GM19099 (cell line): ENCODE data around the gene OXA1L.

ENCODE experiments used
- POLR2A ChIP-seq: IDR thresholded peaks from 3 replicates; pipeline ENCODE4 v1.6.1; 2011; ENCODE audit warnings: low read depth; ENCODE audit not compliant: insufficient read length; ENCODE audit errors: extremely low read depth

The OXA1L gene

DNA sequence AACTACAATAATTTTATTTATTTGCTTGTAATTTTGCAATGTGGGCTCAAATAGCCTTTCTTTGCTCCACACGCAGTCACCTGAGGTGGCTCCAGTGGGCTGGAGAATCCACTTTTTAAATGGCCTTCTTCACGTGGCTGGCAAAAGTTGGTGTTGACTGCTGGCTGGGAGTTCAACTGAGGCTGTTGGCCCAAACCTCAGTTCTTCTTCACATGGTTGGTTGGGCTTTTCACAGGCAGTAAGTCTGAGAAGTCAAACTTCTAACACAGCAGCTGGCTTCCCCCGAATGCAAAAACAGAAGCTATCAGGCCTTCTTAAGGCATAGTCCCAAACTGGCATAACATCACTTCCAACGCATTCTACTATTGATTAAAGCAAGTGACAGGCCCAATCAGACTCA is 2.1 kb upstream of the OXA1L start:
- TF ChIP-seq POLR2A = no peak

DNA sequence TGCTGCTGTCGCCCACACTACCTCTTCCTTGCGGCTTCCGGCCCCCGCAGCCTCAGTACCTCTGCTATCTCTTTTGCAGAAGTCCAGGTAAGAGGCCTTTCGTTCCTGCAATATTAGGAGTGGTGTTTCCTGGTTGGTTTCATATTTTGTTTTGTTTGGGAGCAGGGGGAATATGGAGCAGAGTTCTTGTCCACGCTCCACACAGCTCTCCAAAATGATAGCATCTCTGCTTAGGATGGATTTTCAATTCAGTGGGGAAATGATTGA is 768 bp downstream of the OXA1L start:
- no peak for TF ChIP-seq POLR2A

DNA sequence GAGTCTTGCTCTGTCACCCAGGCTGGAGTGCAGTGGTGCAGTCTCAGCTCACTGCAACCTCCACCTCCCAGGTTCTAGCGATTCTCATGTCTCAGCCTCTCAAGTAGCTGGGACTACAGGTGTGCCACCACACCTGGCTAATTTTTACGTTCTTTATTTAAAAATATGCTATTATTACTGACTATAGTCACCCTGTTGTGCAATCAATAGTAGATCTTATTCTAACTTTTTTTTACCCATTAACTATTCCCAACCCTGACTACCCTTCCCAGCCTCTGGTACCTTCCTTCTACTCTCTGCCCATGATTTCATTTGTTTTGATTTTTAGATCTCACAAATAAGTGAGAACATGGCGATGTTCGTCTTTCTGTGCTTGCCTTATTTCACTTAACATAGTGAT is 2.5 kb downstream of the OXA1L start:
- no peak for TF ChIP-seq POLR2A

DNA sequence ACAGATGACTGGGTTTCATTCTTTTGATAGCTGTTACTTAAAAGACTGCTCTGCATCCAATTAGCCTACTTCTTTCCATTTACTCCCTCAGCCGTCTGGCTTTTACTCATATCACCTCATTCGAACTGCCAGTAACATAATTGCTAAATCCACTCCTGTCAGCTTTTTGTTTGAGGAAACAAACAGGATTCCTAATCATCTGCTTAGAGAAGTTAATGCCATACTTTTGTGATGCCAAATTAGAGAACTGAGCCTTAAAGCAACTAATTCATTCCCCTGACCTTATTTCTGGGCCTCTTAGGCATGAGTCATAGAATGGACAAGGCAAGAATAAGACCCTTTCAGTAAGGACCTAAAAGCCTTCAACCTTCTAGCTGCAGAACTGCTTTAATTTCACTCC is 2.9 kb downstream of the OXA1L start:
- TF ChIP-seq POLR2A = no peak

DNA sequence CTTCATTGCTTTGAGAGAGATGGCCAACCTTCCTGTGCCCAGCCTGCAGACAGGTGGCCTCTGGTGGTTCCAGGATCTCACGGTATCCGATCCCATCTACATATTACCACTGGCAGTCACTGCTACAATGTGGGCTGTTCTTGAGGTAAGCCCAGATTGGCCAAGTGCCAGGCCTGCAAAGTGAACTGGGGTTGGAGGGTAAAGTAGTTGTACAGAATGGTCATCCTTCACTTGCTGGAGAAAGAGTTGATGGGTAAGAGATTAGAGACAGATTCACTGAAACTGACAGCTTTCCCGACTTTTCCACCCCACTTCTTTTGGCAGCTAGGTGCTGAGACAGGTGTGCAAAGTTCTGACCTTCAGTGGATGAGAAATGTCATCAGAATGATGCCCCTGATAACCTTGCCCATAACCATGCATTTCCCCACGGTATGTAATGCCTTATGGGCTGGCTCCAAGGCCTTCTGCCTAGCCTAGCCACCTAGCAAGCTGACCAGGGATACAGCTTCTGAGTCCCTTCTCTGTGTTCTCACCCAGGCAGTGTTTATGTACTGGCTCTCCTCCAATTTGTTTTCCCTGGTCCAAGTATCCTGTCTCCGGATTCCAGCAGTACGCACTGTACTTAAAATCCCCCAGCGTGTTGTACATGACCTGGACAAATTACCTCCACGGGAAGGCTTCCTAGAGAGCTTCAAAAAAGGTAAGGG is 4.1 kb downstream of the OXA1L start:
- TF ChIP-seq POLR2A = peak; percentile 15

DNA sequence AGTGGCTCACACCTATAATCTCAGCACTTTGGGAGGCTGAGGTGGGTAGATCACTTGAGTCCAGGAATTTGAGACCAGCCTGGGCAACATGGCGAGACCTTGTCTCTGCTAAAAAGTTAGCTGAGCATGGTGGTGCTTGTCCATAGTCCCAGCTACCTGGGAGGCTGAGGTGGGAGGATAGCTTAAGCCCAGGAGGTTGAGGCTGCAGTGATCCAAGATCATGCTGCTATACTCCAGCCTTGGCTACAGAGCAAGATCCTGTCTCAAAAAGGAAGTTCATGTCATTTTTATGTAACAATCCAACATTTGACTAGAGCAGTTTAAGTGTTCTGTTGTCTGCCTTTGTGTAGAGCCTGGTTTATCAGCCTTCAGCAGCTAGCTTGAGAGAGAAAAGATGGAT is 6.2 kb downstream of the OXA1L start:
- no peak for TF ChIP-seq POLR2A

DNA sequence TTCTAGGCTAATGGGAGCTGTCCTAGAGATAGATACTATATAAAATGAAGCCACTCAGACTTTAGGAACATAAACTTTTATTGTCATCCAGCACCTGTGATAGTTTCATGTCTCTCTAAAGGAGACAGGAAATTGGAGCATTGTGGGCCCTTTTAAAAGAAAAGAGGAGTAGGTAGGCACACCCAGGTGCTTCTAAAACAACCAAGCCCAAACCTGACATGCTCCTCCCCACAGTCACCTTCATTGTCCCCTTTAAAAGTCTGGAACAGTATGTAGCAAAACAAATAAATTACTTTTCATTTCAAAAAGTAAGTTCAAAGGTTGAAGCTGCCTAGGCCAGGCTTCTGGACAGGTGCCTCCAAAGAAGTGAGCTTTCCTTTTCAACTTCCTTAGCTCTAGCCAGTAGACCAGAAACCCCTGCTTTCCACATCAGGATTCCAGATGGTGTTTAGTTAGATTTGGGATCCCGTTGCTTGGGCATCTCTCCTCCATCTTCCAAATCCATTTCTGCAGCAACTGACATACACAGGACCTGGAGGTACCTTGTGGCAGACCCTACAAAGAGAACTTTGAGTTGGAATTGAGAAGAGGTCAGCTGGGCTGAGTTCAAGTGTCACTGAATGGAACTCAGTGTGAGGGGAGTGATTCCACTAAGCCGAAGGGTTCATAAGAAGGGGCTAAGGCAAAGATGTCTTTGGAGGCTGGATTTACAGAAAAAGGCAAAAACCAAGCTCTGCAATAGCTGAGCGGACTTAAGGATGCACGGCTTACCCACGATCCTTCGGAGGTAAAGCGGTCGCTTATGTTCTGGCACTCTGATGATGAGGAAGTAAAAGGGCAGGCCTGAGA is 6.9 kb downstream of the OXA1L start:
- no peak for TF ChIP-seq POLR2A

DNA sequence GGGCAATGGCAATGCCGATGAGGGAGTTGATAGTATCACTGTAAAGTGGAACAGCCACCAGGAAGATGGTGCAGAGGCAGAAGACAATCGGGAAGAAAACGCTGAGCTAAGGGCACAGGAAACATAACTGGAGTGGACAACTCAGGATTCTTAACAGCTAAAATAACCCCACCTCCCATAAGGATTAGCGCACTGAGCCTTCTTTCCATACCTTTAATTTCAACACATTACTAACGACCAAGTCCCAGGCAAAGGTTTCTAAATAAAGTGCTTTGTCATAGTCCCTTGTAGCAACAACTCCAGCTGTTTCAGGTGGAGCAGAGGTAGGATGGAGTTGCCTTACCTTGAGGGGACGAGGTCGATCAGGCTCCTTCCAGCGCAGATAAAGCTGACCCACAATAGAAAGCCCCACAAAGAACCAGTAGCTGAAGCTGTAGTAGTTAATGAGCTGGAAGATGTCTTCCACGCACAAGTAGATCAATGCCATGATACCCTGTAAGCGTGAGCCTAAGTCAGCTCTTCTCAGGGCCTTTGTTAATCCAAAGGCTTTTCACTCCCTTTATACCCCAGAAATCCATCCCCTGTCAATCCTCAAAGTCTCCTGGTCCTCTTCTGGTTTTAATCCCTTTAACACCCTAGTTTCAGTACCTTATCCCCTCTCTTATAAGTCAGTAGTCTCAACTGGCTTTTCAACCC is 7.7 kb downstream of the OXA1L start:
- TF ChIP-seq POLR2A = no peak

DNA sequence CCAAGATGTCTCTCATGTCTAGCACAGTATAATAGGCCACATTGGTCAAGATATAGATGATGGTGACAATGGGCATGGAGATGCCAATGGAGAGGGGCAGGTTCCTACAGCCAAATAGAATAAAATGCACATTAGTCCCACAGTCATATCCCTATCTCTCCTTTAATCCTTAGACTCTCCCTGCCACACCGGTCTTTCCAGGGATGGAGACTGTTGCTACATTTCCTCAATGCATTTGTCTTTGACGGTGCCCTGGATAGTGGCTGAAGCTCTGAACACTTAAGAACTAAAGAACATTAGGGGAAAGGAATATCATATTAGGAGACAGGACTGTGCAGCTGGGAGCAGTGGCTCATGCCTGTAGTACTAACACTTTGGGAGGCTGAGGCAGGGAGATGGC is 9.7 kb downstream of the OXA1L start:
- TF ChIP-seq POLR2A = no peak

DNA sequence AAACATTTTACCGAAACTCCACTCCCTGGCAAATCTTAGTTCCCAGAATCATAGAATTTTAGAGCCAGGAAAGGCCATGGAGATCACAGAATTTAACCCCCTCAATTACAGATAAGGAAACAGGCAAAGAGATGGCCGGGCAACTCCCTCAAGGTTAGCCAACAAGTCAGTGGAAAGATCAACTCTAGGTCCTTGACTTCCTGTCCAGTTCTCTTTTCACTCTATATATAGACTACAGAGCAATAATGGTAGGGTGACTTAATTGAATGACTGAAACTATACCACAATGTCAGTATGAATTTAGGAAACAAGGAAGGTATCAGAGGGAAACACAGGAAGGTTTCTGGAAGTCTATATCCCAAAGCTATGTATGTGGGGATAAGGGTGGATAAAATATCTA is 11.6 kb downstream of the OXA1L start:
- no peak for TF ChIP-seq POLR2A

DNA sequence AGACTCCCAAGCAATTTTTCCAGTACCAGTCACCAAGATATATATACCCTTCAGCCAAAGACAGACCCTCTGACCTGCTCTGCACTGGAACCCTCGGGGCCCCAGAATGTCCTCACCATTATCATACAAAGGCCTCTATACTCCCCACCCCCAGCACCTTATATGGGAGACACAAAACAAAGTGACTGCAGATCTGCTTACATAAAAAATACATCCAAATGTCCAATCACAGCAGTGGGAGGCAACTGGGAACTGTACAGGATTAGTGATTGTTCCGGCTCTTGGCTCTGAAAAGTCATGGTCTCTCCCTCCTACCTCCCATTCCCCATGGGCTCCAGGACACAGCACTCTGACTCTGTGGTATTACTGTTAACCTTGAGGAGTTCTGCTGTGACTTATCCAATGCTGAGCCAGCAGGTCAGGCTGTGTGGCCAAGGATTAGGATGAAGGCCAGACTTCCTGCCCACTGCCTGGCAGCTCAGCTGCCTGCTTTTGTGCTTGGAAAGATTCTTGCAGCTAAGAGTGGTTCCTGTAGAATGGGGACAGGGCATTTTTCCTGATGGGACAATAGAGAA is 13.7 kb downstream of the OXA1L start:
- TF ChIP-seq POLR2A = no peak

DNA sequence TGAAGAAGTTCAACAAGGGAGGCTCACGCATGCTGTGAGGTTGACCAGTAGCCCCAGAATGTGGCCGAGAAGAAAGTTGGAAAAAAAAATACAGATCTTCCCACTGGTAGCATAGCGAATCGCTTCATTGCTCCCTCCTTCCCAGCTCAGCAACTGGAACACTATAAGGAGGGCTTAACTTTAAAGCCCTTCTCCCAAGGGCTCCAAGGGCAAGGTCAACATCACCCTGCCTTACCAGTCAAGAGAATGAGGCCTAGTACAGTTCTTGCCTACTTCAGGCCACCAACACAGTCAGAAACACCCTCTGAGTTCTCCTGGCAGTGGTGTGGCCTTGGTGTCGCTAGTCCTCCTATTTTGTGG is 14.4 kb downstream of the OXA1L start:
- TF ChIP-seq POLR2A = no peak

DNA sequence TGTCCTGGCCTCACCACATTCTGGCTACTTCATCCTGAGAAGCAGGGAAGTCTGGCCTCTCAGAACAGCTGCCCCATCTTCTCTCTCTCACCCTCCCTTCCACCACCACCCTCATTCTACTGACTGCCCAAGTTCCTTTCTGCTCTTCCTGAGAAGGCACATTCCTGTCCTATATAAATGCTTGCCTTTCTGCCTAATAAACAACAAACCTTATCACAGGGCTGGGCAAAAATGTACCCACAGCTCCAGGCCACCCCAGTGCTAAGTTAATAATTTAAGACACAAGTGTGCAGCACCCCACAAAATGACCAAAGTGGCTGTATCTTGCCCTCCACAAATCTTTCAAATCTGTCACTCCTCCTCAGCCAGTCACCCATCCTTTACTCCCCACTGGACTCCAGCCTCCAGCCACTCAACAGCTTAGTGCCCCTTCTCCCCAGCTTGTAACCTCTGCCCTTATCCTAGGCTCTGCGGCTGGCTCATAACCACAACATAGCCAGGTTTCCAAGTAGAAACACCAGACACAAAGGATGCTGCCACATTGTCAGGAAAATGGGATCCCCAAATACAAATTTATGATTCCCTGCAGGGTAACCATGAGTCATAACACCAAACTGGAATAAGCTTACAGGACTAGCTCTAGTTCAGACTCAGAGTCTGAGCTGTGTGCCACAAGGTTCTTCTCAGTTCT is 15.0 kb downstream of the OXA1L start:
- TF ChIP-seq POLR2A = no peak

DNA sequence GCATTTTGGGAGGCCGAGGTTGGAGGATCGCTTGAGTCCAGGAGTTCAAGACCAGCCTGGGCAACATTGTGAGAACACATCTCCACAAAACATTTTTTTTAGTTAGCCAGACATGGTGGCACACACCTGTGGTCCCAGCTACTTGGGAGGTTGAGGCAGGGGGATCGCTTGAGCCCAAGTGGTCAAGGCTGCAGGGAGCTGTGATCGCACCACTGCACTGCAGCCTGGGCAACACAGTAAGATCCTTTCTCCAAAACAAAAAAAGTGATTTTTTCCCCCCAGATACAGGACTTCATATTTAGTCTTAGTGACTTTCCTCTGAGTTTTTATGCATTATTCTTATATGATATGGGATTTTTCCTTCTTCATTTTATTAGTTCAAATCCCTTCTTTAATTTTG is 20.2 kb downstream of the OXA1L start:
- no peak for TF ChIP-seq POLR2A

DNA sequence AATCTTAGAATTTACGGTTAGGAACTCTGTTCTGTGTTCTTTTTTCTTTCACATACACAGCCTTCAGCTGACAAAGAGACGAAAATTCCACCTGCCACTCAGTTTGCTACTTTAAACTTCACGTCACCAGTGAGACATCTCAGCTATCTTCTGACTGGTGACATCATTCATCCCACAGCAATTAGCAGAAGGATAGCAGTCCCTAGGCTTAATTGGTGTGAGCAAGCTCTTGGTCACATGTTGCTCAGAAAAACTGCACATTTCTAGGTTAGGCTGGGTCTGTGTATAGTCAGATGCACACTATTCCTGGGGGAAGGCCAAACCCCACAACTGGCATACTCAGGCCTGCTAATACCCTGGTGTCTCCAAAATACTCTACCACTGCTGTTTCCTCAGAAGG is 24.8 kb downstream of the OXA1L start:
- TF ChIP-seq POLR2A = no peak
